H9 (cell line): ENCODE data around the gene MAT2A. TPM values are rescaled to one million over a fixed set of nuclear protein-coding genes. Genes with fewer than 3 reads are reported as not detected.
A peak's percentile ranks its signal among the peaks of the same experiment; 100 is the strongest.

Source experiments
- DNase-seq: peaks from one replicate; pipeline ENCODE4 v3.0.0-alpha.2; 2017
- H2AFZ ChIP-seq: one replicate; pipeline ENCODE4 v1.6.1; 2013; ENCODE audit warnings: mild to moderate bottlenecking, low read length, control low read depth, moderate library complexity
- H2AK5ac ChIP-seq: 2 replicates; pipeline ENCODE4 v1.6.1; 2013; ENCODE audit warnings: low read length, control low read depth, mixed read lengths; ENCODE audit not compliant: insufficient read length
- H2BK120ac ChIP-seq: one replicate; pipeline ENCODE4 v1.6.1; 2013; ENCODE audit warnings: low read depth, mild to moderate bottlenecking, low read length, control low read depth, inconsistent platforms; ENCODE audit not compliant: poor library complexity, severe bottlenecking
- H2BK12ac ChIP-seq: 2 replicates; pipeline ENCODE4 v1.6.1; 2013; ENCODE audit warnings: low read length, control low read depth, mixed read lengths, low read depth; ENCODE audit not compliant: insufficient read length
- H2BK15ac ChIP-seq: 2 replicates; pipeline ENCODE4 v1.6.1; 2013; ENCODE audit warnings: low read depth, low read length, control low read depth
- H2BK20ac ChIP-seq: one replicate; pipeline ENCODE4 v1.6.1; 2013; ENCODE audit warnings: low read depth, mild to moderate bottlenecking, low read length, control low read depth, inconsistent platforms; ENCODE audit not compliant: poor library complexity, severe bottlenecking
- H2BK5ac ChIP-seq: 2 replicates; pipeline ENCODE4 v1.6.1; 2013; ENCODE audit warnings: low read length, control low read depth, mixed read lengths; ENCODE audit not compliant: insufficient read length
- H3K14ac ChIP-seq: 2 replicates; pipeline ENCODE4 v1.6.1; 2013; ENCODE audit warnings: low read length, control low read depth; ENCODE audit not compliant: insufficient read depth
- H3K18ac ChIP-seq: 2 replicates; pipeline ENCODE4 v1.6.1; 2013; ENCODE audit warnings: low read depth, mild to moderate bottlenecking, mixed read lengths, low read length, control low read depth; ENCODE audit not compliant: insufficient read length
- H3K23ac ChIP-seq: 2 replicates; pipeline ENCODE4 v1.6.1; 2013; ENCODE audit warnings: low read length, control low read depth, mixed read lengths, low read depth; ENCODE audit not compliant: insufficient read length
- H3K23me2 ChIP-seq: 2 replicates; pipeline ENCODE4 v1.6.1; 2013; ENCODE audit warnings: low read depth, mild to moderate bottlenecking, mixed read lengths, low read length, control low read depth; ENCODE audit not compliant: insufficient read length, poor library complexity, severe bottlenecking
- H3K27ac ChIP-seq: 2 replicates; pipeline ENCODE4 v1.5.1; 2013; ENCODE audit warnings: low read length, control low read depth, mixed read lengths, low read depth; ENCODE audit not compliant: insufficient read length
- H3K27me3 ChIP-seq: 2 replicates; pipeline ENCODE4 v1.6.1; 2013; ENCODE audit warnings: low read length, control low read depth, inconsistent platforms; ENCODE audit not compliant: insufficient read depth
- H3K4ac ChIP-seq: 2 replicates; pipeline ENCODE4 v1.6.1; 2013; ENCODE audit warnings: low read depth, mild to moderate bottlenecking, control low read depth, inconsistent platforms, low read length, moderate library complexity
- H3K4me1 ChIP-seq: 2 replicates; pipeline ENCODE4 v1.6.1; 2013; ENCODE audit warnings: low read length, control low read depth, inconsistent platforms; ENCODE audit not compliant: insufficient read depth
- H3K4me2 ChIP-seq: 2 replicates; pipeline ENCODE4 v1.6.1; 2013; ENCODE audit warnings: low read length, control low read depth, mixed read lengths; ENCODE audit not compliant: insufficient read length, insufficient read depth
- H3K56ac ChIP-seq: 2 replicates; pipeline ENCODE4 v1.6.1; 2013; ENCODE audit warnings: low read depth, mild to moderate bottlenecking, mixed read lengths, low read length, control low read depth; ENCODE audit not compliant: insufficient read length
- H3K79me1 ChIP-seq: 2 replicates; pipeline ENCODE4 v1.6.1; 2013; ENCODE audit warnings: low read depth, mild to moderate bottlenecking, moderate library complexity, low read length, control low read depth, inconsistent platforms; ENCODE audit not compliant: insufficient read depth, poor library complexity, severe bottlenecking
- H3K79me2 ChIP-seq: 2 replicates; pipeline ENCODE4 v1.6.1; 2013; ENCODE audit warnings: low read length, control low read depth, inconsistent platforms; ENCODE audit not compliant: insufficient read depth
- H3K9ac ChIP-seq: 2 replicates; pipeline ENCODE4 v1.6.1; 2013; ENCODE audit warnings: low read length, control low read depth, mixed read lengths; ENCODE audit not compliant: insufficient read length; ENCODE audit errors: extremely low read depth
- H3K9me3 ChIP-seq: one replicate; pipeline ENCODE4 v1.6.1; 2013; ENCODE audit warnings: low read depth, low read length, inconsistent platforms; ENCODE audit not compliant: control insufficient read depth
- H3T11ph ChIP-seq: one replicate; pipeline ENCODE4 v1.6.1; 2013; ENCODE audit warnings: mild to moderate bottlenecking, low read length, control low read depth, inconsistent platforms
- H4K20me1 ChIP-seq: one replicate; pipeline ENCODE4 v1.6.1; 2013; ENCODE audit not compliant: control insufficient read depth, insufficient read length, insufficient read depth
- H4K5ac ChIP-seq: 2 replicates; pipeline ENCODE4 v1.6.1; 2013; ENCODE audit warnings: low read depth, mild to moderate bottlenecking, mixed read lengths, low read length, control low read depth; ENCODE audit not compliant: insufficient read length
- H4K8ac ChIP-seq: replicated peaks from 2 replicates; pipeline ENCODE4 v1.6.1; 2013; ENCODE audit warnings: low read length, control low read depth, mixed read lengths, low read depth; ENCODE audit not compliant: insufficient read length
- H4K91ac ChIP-seq: 2 replicates; pipeline ENCODE4 v1.6.1; 2013; ENCODE audit warnings: low read depth, mild to moderate bottlenecking, moderate library complexity, mixed read lengths, low read length, control low read depth; ENCODE audit not compliant: insufficient read length
- H3K27ac Mint-ChIP-seq, 3 experiments: 2 replicates in 2 of 3; 3 replicates in 1 of 3; pipeline ENCODE4 v1.8.0; 2020 to 2021; ENCODE audit warnings: mixed read lengths in 3 of 3, mild to moderate bottlenecking in 1 of 3, moderate library complexity in 1 of 3
- H3K27me3 Mint-ChIP-seq: 2 replicates; pipeline ENCODE4 v1.8.0; 2021; ENCODE audit warnings: low read depth, mild to moderate bottlenecking, moderate library complexity, mixed read lengths
- H3K36me3 Mint-ChIP-seq, 3 experiments: 2 replicates in 2 of 3; 3 replicates in 1 of 3; pipeline ENCODE4 v1.8.0; 2020 to 2021; ENCODE audit warnings: low read depth in 3 of 3, mixed read lengths in 3 of 3; ENCODE audit not compliant: insufficient read depth in 1 of 3
- H3K4me1 Mint-ChIP-seq, 2 experiments: 2 replicates each; pipeline ENCODE4 v1.8.0; 2020; ENCODE audit warnings: mixed read lengths in 2 of 2
- H3K4me3 Mint-ChIP-seq, 2 experiments: 2 replicates in 1 of 2; 3 replicates in 1 of 2; pipeline ENCODE4 v1.8.0; 2020 to 2021; ENCODE audit warnings: mild to moderate bottlenecking in 2 of 2, mixed read lengths in 2 of 2, moderate library complexity in 1 of 2
- H3K9me3 Mint-ChIP-seq, 2 experiments: 2 replicates in 1 of 2; 3 replicates in 1 of 2; pipeline ENCODE4 v1.8.0; 2020; ENCODE audit warnings: mild to moderate bottlenecking in 2 of 2, mixed read lengths in 2 of 2, moderate library complexity in 1 of 2
- CTCF ChIP-seq: fragments of 200-600 bp; sonication (generic); conservative IDR thresholded peaks from 3 replicates; pipeline ENCODE4 v1.8.0; 2021; ENCODE audit warnings: antibody characterized with exemption, mild to moderate bottlenecking
- WGBS: extraction: QIAGEN DNeasy Blood & Tissue Kit; methylation state at CpG from one replicate; pipeline ENCODE4 v1.1.7; 2013; ENCODE audit warnings: missing lambda C conversion rate, low lambda C conversion rate, mixed read lengths; ENCODE audit not compliant: insufficient read length; ENCODE audit errors: extremely low coverage; 5-methylcytosine and 5-hydroxymethylcytosine counted together
- total RNA-seq: library from RNA; stranded (reverse); gene quantifications from 2 replicates; pipeline ENCODE4 v1.2.1, GENCODE V29; 2021

MAT2A gene
- total RNA-seq, 1 experiment from 2014 or later = 459 TPM

- Histone ChIP-seq H3K4me2 (peak overlapping the region; percentile 48), H2AFZ (no peak overlapping the region)
Observed at GRCh38 chr2:85584857-85585780, 46.2 kb downstream of the MAT2A start.

More at GRCh38 chr2:85584857-85585780, 46.2 kb downstream of the MAT2A start:
- WGBS = no CpG with 5 or more reads among the region's 9 CpGs
- Histone ChIP-seq H3K14ac (no peak overlapping the region), H3K56ac (no peak overlapping the region), H4K20me1 (no peaks in the 10 kb centered on the region), H4K8ac (no peak overlapping the region), H3T11ph (no peak overlapping the region), H4K5ac (no peak overlapping the region), H2BK12ac (no peak overlapping the region), H3K4ac (no peak overlapping the region), H3K9ac (no peak overlapping the region), H2BK15ac (no peak overlapping the region), H2AK5ac (no peak overlapping the region), H3K23me2 (peaks cover 7% of the 10 kb centered on the region), H2BK5ac (no peak overlapping the region), H3K79me1 (no peaks in the 10 kb centered on the region), H2BK120ac (no peak overlapping the region), H3K79me2 (no peaks in the 10 kb centered on the region), H2BK20ac (no peak overlapping the region), H3K4me1 (no peaks in the 10 kb centered on the region; the same call in 1 of the 2 replicates), H4K91ac (no peak overlapping the region), H3K23ac (no peak overlapping the region), H3K27me3 (peaks cover 5% of the 10 kb centered on the region; the same call in 1 of the 2 replicates), H3K9me3 (no peaks in the 10 kb centered on the region), H3K27ac (no peak overlapping the region), H3K18ac (no peak overlapping the region)
- Mint-ChIP-seq H3K36me3 (no peaks in the 10 kb centered on the region; a peak in 2 of 7 replicates), H3K9me3 (no peaks in the 10 kb centered on the region; a peak in 1 of 5 replicates), H3K27ac (no peak overlapping the region), H3K27me3 (peaks cover 22% of the 10 kb centered on the region), H3K4me3 (no peak overlapping the region), H3K4me1 (peaks cover 0 to 2% of the 10 kb centered on the region in 2 experiments; a peak in 1 of 4 replicates)
- TF ChIP-seq CTCF = no peak
- DNase-seq = no peak
